ENCODE data around the gene KRTCAP2.
A peak's percentile ranks its signal among the peaks of the same experiment; 100 is the strongest.
"Not testable (repeated sequence)": the region's sequence is repeated elsewhere in the genome, so short reads cannot be mapped to it uniquely, and the experiment has no call there.

Gene KRTCAP2

DNA sequence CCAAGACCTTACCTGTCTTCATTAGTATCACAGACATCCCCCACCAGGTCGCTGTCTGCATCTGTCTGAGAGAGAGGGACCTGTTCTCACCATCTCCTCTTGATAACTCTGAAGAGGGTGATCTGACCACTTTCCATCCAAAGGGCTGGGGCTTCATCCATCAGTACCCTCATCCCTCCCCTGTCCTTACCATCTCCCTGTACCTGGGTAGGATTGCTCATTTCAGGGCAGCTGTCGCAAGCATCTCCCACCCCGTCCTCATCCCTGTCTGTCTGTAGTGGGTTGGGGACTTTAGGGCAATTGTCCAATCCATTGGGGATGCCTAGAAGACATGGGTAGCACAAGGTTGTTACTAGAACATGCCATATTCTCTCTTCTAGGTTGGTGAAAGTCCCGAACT lies 26.7 kb upstream of the KRTCAP2 start:
- DNase-seq (ENCODE audit: low read depth): no peak

DNA sequence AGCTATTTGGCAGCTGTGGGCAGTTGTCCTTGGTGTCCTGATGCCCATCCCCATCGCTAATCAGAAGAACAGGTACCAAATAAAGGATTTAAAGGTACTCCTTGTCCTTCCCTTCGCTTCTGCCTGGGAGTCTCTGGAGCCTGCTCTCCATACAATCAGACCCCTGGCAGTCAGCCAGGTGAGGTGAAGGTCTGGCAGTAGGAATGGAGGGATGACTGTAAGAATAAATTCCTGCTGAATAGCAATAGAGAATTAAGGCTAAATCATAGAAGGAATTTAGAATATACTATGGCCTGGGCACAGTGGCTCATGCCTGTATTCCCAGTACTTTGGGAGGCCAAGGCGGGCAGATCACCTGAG lies 25.4 kb upstream of the KRTCAP2 start:
- no peak for DNase-seq (ENCODE audit: low read depth)

DNA sequence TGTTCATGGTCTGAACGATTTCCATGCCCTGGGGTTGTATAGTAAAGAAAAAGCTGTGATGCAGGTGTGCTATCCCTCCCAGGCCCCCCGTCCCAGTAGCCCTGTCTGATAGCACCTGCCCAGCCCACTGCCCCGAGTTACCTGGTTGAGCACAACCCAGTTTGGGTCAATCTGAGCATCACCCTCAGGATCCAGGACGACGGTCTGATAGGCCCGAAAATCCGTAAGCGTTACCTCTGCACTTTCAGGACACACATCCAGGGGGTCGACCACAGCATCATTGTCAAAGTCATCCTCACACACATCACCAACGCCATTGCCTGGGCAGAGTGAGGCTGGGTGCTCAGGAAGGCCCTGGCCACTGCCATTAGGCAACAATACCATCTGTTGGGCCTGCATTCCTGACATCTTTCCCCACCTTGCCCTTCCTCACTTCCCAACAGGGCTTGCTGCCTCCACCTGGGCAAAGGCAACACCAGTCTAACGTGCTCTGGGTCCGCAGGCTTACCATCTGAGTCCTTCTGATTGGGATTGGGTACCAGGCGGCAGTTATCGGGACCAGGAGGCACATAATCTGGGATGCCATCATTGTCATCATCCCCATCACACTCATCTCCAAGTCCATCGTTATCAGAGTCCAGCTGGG lies 24.9 kb upstream of the KRTCAP2 start:
- no peak for DNase-seq (ENCODE audit: low read depth)

DNA sequence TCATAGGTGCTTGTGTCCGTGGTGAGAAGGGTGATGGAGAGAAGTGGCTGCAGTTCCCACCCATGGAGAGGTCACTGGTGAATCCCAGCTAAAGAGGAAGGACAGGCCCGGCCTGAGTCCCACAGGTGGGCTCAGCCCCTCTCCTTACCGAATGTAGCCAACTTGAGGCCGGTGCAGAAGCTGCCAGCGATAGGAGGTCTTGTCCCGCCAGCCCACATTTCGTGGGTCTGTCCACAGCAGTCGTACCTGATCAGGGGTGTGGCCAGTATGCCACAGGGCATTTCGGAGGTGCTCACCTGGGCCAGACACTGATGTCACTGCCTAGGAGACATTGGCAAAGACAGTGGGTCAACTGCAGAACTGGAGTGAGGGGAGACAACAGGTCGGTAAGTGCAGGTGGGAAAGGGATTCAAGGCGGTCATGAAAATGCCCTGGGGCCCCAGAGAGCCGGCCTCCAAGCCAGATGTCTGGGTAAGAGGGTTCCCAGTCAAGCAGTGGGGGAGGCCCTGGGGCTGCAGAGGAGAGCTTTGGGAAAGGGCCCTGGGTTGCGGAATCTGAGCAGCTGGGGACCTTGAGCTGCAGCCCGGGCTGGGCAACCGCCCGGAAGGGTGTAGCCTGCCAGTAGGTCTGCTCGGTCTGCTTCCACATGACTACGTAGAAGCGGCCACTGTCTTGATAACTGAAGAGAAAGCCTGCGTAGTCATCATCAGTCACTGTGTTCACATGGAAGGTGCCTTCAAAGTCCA lies 24.0 kb upstream of the KRTCAP2 start:
- no peak for DNase-seq (ENCODE audit: low read depth)

- no peak for DNase-seq (ENCODE audit: low read depth)
Observed at GRCh38 chr1:155196103-155196892, 23.2 kb upstream of the KRTCAP2 start.

DNA sequence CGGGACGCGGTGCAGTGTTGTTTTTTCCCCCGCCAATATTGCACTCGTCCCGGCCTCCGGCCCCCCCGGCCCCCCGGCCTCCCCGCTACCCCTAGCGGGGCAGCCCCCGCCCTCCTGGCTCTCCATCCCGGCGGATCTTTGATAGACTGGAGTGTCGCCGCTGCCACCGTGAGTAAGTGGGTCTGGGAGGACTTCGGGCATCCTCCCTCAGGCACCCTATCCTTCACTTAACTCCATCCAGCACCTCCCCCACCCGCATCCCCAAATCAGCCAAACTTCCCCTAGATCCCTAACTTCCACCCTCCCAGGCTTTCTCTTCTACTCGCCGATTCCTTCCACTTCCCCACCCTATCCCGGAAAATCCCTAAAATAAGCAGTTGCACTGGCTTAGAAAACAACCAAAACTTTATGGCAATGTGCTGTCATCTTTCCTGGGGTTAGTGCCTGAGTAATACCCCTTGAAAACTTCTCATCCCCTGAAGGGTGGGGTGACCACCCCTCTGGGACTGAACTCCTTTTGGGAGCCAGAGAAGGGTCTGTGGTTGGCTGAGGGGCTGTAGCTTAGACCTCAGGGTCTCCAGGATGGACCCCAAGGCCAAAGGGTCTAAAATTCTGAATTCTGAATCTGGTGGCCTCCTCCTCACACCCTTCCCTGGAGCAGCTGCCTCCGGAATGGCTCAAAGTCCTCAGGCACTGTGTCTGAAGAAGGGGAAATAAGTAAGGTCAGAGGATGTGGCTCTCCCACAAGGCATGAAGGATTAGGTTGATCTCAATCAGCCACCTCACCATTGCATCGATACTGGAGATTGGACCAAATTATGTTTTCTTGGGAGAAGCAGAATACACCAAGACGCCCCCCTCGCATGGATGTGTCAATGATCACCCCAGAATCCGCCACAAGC lies 22.3 kb upstream of the KRTCAP2 start:
- no peak for DNase-seq (ENCODE audit: low read depth)

DNA sequence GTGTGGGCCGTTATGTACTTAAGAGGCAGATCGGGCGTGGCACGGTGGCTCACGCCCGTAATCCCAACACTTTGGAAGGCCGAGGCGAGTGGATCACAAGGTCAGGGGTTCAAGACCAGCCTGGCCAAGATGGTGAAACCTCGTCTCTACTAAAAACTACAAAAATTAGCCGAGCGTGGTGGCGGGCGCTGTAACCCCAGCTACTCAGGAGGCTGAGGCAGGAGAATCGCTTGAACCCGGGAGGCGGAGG lies 20.8 kb upstream of the KRTCAP2 start:
- DNase-seq (ENCODE audit: low read depth): not testable (repeated sequence)

DNA sequence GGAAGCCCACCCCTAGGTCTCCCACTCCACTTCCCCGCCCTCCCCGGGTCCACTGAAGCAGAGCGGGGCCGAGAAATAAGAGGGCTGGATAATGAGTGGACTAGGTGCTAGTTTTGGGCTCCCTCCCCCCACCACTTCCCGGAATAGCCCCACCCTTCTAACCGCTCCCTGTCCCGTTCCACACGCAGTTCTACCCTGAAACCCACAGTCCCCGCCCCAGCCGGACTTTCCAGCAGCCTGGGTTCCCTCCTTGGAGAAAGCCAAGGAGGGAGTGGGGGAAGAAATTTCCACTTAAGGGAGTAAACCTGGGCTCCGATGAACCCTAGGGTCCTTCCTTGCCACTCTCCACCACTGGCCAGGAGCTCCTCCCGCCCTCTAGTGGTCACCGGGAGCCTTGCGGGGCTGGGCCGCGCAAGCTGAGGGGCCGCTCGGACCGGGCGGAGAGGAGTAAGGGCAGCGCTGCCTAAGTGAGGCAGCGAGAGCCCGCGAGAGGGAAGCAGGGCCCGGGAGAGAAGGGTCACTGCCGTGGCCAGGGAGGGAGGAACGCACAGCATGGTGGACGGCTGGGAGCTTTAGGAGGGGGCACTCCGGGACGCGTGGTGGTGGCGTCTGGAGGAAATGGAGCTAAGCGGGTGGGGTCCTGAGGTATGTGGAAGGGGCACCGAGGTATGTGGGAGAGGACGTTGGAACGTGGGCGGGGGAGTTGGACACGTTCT lies 20.3 kb upstream of the KRTCAP2 start:
- DNase-seq (ENCODE audit: low read depth): peak; percentile 90

DNA sequence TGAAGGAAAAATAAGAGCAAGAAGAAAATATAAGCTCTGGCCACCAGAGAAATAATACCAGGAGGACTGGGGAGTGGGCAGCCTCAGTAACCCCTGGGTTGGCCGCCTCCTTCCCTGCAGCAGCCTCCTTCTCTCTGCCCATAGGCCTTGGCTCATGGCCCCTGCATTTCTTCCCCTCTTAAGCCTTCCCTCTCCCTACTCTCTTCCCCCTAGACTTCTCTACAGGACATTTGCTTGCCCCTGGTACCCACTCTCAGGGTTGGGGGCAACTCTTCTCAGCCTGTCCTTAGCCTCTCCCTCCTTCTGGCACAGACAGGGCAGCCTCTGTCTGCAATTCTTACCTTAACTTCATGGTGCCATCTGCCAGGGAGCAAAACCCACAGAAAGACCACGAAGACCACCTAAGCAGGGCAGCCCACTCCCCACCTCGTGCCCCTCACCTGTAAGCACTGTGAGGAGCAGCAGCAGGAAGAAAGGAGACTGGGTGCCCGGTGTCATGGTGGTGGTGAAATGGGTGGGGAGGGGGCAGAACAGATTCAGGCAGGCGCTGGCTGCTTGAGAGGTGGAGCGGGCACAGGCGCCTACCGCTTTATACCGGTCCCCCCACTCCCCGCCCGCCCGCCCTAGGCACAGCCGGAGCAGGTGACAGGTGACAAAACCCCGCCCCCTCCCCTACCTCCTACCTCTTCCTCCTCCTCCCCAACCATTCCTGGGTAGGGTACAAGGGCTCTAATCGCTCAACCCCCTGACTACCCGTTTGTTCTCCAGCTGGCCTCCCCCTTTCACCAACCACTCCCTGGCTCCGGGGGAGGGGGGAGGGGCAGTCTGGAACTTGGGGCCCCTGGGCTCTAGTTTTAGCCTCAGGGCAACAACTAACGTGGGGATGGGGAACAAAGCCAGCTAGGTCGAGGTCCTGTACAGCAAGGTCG lies 19.5 kb upstream of the KRTCAP2 start:
- no peak for DNase-seq (ENCODE audit: low read depth)

DNA sequence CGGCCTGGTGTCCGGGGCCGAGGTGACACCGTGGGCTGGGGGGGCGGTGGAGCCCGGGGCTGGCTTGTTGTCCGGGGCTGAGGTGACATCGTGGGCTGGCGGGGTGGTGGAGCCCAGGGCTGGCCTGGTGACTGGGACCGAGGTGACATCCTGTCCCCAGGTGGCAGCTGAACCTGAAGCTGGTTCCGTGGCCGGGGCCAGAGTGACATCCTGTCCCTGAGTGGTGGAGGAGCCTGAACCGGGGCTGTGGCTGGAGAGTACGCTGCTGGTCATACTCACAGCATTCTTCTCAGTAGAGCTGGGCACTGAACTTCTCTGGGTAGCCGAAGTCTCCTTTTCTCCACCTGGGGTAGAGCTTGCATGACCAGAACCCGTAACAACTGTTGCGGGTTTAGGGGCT lies 18.8 kb upstream of the KRTCAP2 start:
- DNase-seq (ENCODE audit: low read depth): no peak

DNA sequence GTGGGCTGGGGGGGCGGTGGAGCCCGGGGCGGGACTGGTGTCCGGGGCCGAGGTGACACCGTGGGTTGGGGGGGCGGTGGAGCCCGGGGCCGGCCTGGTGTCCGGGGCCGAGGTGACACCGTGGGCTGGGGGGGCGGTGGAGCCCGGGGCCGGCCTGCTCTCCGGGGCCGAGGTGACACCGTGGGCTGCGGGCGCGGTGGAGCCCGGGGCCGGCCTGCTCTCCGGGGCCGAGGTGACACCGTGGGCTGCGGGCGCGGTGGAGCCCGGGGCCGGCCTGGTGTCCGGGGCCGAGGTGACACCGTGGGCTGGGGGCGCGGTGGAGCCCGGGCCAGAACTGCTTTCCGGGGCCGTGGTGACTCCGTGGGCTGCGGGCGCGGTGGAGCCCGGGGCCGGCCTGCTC lies 16.8 kb upstream of the KRTCAP2 start:
- DNase-seq (ENCODE audit: low read depth): not testable (repeated sequence)

GRCh38 chr1:155188268-155188667 lies 15.2 kb upstream of the KRTCAP2 start:
- DNase-seq (ENCODE audit: low read depth): no peak

GRCh38 chr1:155187456-155187891 lies 14.4 kb upstream of the KRTCAP2 start:
- no peak for DNase-seq (ENCODE audit: low read depth)

GRCh38 chr1:155186794-155187455 lies 13.8 kb upstream of the KRTCAP2 start:
- DNase-seq (ENCODE audit: low read depth): no peak

GRCh38 chr1:155186067-155186793 lies 13.1 kb upstream of the KRTCAP2 start:
- no peak for DNase-seq (ENCODE audit: low read depth)

DNA sequence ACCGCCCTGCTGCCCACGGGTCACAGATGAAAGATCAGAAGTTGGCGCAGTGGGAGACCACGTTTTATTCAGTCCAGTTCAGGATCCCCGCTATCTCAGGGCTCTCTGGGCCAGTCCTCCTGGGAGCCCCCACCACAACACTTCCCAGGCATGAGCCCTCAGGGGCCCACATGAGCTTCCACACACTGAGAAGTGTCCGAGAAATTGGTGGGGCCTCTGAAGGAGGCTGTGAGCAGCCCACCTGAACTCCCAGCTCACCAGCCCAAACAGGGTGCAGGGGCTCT lies 12.6 kb upstream of the KRTCAP2 start:
- DNase-seq (ENCODE audit: low read depth): no peak

GRCh38 chr1:155184835-155185782 lies 12.0 kb upstream of the KRTCAP2 start:
- DNase-seq (ENCODE audit: low read depth): no peak

GRCh38 chr1:155184351-155184811 lies 11.3 kb upstream of the KRTCAP2 start:
- no peak for DNase-seq (ENCODE audit: low read depth)
